GM21786 (cell line): ENCODE data around the gene HUS1.
"Not testable (repeated sequence)": the region's sequence is repeated elsewhere in the genome, so short reads cannot be mapped to it uniquely, and the experiment has no call there.

Experiments used
- ATAC-seq: cut with Tn5 transposase; IDR thresholded peaks from one replicate; pipeline ENCODE4 v1.9.1; 2021; ENCODE audit not compliant: unreplicated experiment

Gene HUS1

GRCh38 chr7:47945261-47946015, 34.0 kb downstream of the HUS1 start:
- ATAC-seq = peak; percentile 63

GRCh38 chr7:47944536-47945260, 34.7 kb downstream of the HUS1 start:
- no peak for ATAC-seq

GRCh38 chr7:47943676-47944474, 35.5 kb downstream of the HUS1 start:
- ATAC-seq = no peak

- ATAC-seq = not testable (repeated sequence)
Observed at GRCh38 chr7:47942651-47943050, 36.8 kb downstream of the HUS1 start.

- ATAC-seq = no peak
Observed at GRCh38 chr7:47942132-47942531, 37.3 kb downstream of the HUS1 start.

- ATAC-seq = no peak
Observed at GRCh38 chr7:47941136-47941844, 38.1 kb downstream of the HUS1 start.

- no peak for ATAC-seq
Observed at GRCh38 chr7:47940088-47941013, 39.1 kb downstream of the HUS1 start.

- no peak for ATAC-seq
Observed at GRCh38 chr7:47939425-47940036, 39.9 kb downstream of the HUS1 start.

GRCh38 chr7:47938574-47939165, 40.7 kb downstream of the HUS1 start:
- ATAC-seq = no peak

GRCh38 chr7:47937711-47938573, 41.5 kb downstream of the HUS1 start:
- peak; percentile 52 for ATAC-seq

GRCh38 chr7:47937065-47937687, 42.2 kb downstream of the HUS1 start:
- peak; percentile 93 for ATAC-seq

GRCh38 chr7:47936323-47936722, 43.1 kb downstream of the HUS1 start:
- ATAC-seq = no peak

GRCh38 chr7:47935336-47935735, 44.1 kb downstream of the HUS1 start:
- ATAC-seq = no peak

- no peak for ATAC-seq
Observed at GRCh38 chr7:47934831-47935230, 44.6 kb downstream of the HUS1 start.

GRCh38 chr7:47933215-47933614, 46.2 kb downstream of the HUS1 start:
- no peak for ATAC-seq

GRCh38 chr7:47932466-47933037, 46.9 kb downstream of the HUS1 start:
- ATAC-seq = no peak

- no peak for ATAC-seq
Observed at GRCh38 chr7:47932016-47932415, 47.4 kb downstream of the HUS1 start.
